Gastroesophageal sphincter (tissue), 4 donors: Measurements from ENCODE around the gene OLR1. TPM values are rescaled to one million over a fixed set of nuclear protein-coding genes. Genes with fewer than 3 reads are reported as not detected.
"Not testable (repeated sequence)": the region's sequence is repeated elsewhere in the genome, so short reads cannot be mapped to it uniquely, and the experiment has no call there.

Source experiments
- ATAC-seq: fragments of 150-250 bp; one replicate; pipeline ENCODE4 v1.9.1; 2016; ENCODE audit warnings: mild to moderate bottlenecking, moderate library complexity
- H3K27ac ChIP-seq, 4 donors: fragments of 200-600 bp; sonication (generic) in 3 of 4; 1 replicate in 3 of 4; 2 replicates in 1 of 4; pipeline ENCODE4 v1.5.1; 2016 to 2019
- H3K27me3 ChIP-seq: fragments of 200-600 bp; sonication (generic); one replicate; pipeline ENCODE4 v1.5.1; 2019
- H3K36me3 ChIP-seq, 2 donors: fragments of 200-600 bp; sonication (generic); one replicate each; pipeline ENCODE4 v1.5.1; 2019; ENCODE audit warnings: control low read depth in 1 of 2
- H3K4me1 ChIP-seq, 3 donors: fragments of 200-600 bp; sonication (generic); 1 replicate in 2 of 3; 2 replicates in 1 of 3; pipeline ENCODE4 v1.5.1; 2016 to 2019; ENCODE audit warnings: control low read depth in 2 of 3
- H3K4me3 ChIP-seq, 2 donors: fragments of 200-600 bp; sonication (generic); one replicate each; pipeline ENCODE4 v1.5.1; 2019; ENCODE audit warnings: mild to moderate bottlenecking in 1 of 2, moderate library complexity in 1 of 2
- H3K9me3 ChIP-seq, 3 donors: fragments of 200-600 bp; sonication (generic); one replicate each; pipeline ENCODE4 v1.5.1; 2017 to 2019; ENCODE audit warnings: control low read depth in 2 of 3
- CTCF ChIP-seq, 4 experiments: fragments of 200-600 bp in 2 of 4; fragments of 450-650 bp in 2 of 4; sonication (generic) in 1 of 4; IDR thresholded peaks; one replicate each; pipeline ENCODE4 v1.5.1; 2017 to 2019; ENCODE audit warnings: antibody characterized with exemption in 4 of 4, mild to moderate bottlenecking in 2 of 4, moderate library complexity in 2 of 4
- EP300 ChIP-seq: sonication (generic); formaldehyde crosslinking; IDR thresholded peaks from one replicate; pipeline ENCODE4 v1.6.1; 2017; ENCODE audit warnings: antibody characterized with exemption, mild to moderate bottlenecking
- POLR2A ChIP-seq, 2 donors: fragments of 450-650 bp; IDR thresholded peaks; one replicate each; pipeline ENCODE4 v1.6.1; 2017; ENCODE audit warnings: antibody characterized with exemption in 2 of 2, mild to moderate bottlenecking in 2 of 2, moderate library complexity in 1 of 2
- POLR2AphosphoS5 ChIP-seq: sonication (generic); formaldehyde crosslinking; IDR thresholded peaks from one replicate; pipeline ENCODE4 v1.6.1; 2017; ENCODE audit warnings: antibody characterized with exemption
- WGBS, 2 donors: methylation state at CpG; one replicate each; pipeline ENCODE4 v1.1.5; 2018; ENCODE audit warnings: low coverage in 1 of 2; 5-methylcytosine and 5-hydroxymethylcytosine counted together
- total RNA-seq, 4 donors: library from RNA; depleted of rRNA; stranded (reverse); fragments of >200 nt; gene quantifications; one replicate each; pipeline ENCODE4 v1.1.0, GENCODE V29; 2016

Gene OLR1
- total RNA-seq, 4 donors from 2014 or later = 0.39 to 6.5 (median 5.5) TPM; not detected in 1

GRCh38 chr12:10189653-10190052 is 17.7 kb upstream of the OLR1 start:
- WGBS, 2 donors = 21 to 37% methylated on average over 4 to 5 of the region's 5 CpGs
- ATAC-seq = peak; percentile 66
- H3K4me3 ChIP-seq = no peak overlapping the region
- H3K27ac ChIP-seq = peak overlapping the region in 3 of 4 donors; percentile 37 to 56 (median 42)
- no peaks in the 10 kb centered on the region for H3K36me3 ChIP-seq
- no peaks in the 10 kb centered on the region for H3K9me3 ChIP-seq
- no peak for TF ChIP-seq EP300
- TF ChIP-seq POLR2AphosphoS5 = no peak
- TF ChIP-seq CTCF (IDR thresholded peaks at IDR 0.05) = no peak
- TF ChIP-seq POLR2A (IDR thresholded peaks at IDR 0.05) = no peak
- no peaks in the 10 kb centered on the region for H3K27me3 ChIP-seq
- H3K4me1 ChIP-seq = peaks cover 0 to 46% (median 15%) of the 10 kb centered on the region in 3 donors

- not testable (repeated sequence) for ATAC-seq
- WGBS, 2 donors = 70 to 80% methylated on average over 1 to 4 of the region's 6 CpGs
Measured at GRCh38 chr12:10186958-10187357, 15.0 kb upstream of the OLR1 start.

GRCh38 chr12:10186299-10186698 is 14.4 kb upstream of the OLR1 start:
- 43 to 67% methylated on average over 8 to 10 of the region's 11 CpGs for WGBS, 2 donors
- no peaks in the 10 kb centered on the region for H3K27me3 ChIP-seq
- no peak overlapping the region for H3K4me3 ChIP-seq
- no peaks in the 10 kb centered on the region for H3K9me3 ChIP-seq
- no peak for ATAC-seq
- H3K4me1 ChIP-seq = peaks cover 0 to 44% (median 18%) of the 10 kb centered on the region in 3 donors
- no peak for TF ChIP-seq POLR2AphosphoS5
- TF ChIP-seq EP300 = no peak
- TF ChIP-seq CTCF (IDR thresholded peaks at IDR 0.05) = no peak
- no peak for TF ChIP-seq POLR2A (IDR thresholded peaks at IDR 0.05)
- H3K27ac ChIP-seq = no peak overlapping the region
- no peaks in the 10 kb centered on the region for H3K36me3 ChIP-seq

More at GRCh38 chr12:10186958-10187357, 15.0 kb upstream of the OLR1 start:
- H3K27ac ChIP-seq, H3K27me3 ChIP-seq, H3K4me3 ChIP-seq, H3K9me3 ChIP-seq, H3K36me3 ChIP-seq: not testable (repeated sequence)
- peaks cover 0 to 51% (median 19%) of the 10 kb centered on the region in 3 donors for H3K4me1 ChIP-seq

- Histone ChIP-seq H3K4me3 (no peak overlapping the region), H3K27ac (peak overlapping the region in 2 of 4 donors; percentile 15 to 42), H3K9me3 (no peaks in the 10 kb centered on the region), H3K36me3 (no peaks in the 10 kb centered on the region), H3K4me1 (peaks cover 0 to 25% (median 3%) of the 10 kb centered on the region in 3 donors), H3K27me3 (no peaks in the 10 kb centered on the region)
- peak; percentile 82 for ATAC-seq
- TF ChIP-seq EP300 = no peak
- TF ChIP-seq POLR2AphosphoS5 = peak; percentile 72
- no peak for TF ChIP-seq CTCF (IDR thresholded peaks at IDR 0.05)
- WGBS, 2 donors = 36 to 45% methylated on average over 2 to 4 of the region's 7 CpGs
Measured at GRCh38 chr12:10184261-10184843, 12.4 kb upstream of the OLR1 start.

GRCh38 chr12:10182354-10183049 is 10.6 kb upstream of the OLR1 start:
- Histone ChIP-seq H3K27ac (peak overlapping the region in 1 of 4 donors; percentile 9), H3K27me3 (no peaks in the 10 kb centered on the region), H3K9me3 (no peaks in the 10 kb centered on the region), H3K4me1 (peaks cover 0 to 25% (median 3%) of the 10 kb centered on the region in 3 donors), H3K36me3 (no peaks in the 10 kb centered on the region), H3K4me3 (no peak overlapping the region)
- no peak for ATAC-seq
- TF ChIP-seq POLR2AphosphoS5 (no peak), CTCF (IDR thresholded peaks at IDR 0.05) (no peak), POLR2A (IDR thresholded peaks at IDR 0.05) (no peak), EP300 (no peak)
- 29 to 39% methylated on average over 4 to 5 of the region's 5 CpGs for WGBS, 2 donors
